IPS DF 19.7 (cell line): ENCODE data around the gene PDGFRB.

Experiments
- DNase-seq: peaks from one replicate; pipeline ENCODE4 v3.0.0-alpha.2; 2013; ENCODE audit warnings: low read depth, low spot score

PDGFRB gene

DNA sequence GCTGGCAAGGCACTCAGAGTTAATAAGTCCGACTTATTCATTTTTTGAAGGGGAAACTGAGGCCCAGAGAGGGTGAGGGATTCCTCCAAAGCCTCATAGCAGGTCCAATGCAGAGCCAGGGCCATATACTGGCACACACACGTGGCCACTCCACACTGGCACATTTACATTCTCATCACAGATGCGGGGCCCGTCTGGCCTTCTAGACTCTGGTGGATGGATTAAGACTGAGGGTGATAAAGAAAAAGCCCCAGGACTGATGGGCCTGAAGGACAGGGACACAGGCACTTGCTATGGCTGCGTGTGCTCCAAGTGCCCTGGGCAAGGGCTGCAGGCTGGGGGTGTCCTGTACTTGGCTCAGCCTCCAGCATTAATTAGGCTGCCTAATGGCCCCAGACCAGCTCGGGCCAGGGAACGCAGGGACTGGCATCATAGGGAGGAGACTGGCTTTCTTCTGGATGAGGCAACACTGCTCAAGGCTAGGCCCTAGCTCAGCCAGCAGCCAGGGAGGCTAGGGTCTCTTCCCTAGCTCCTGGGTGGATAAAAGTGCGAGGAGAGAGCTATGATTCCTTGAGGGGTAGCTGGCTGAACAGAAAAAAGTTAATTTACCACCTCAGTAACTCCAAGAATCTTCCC is 40.8 kb downstream of the PDGFRB start:
- no peak for DNase-seq

DNA sequence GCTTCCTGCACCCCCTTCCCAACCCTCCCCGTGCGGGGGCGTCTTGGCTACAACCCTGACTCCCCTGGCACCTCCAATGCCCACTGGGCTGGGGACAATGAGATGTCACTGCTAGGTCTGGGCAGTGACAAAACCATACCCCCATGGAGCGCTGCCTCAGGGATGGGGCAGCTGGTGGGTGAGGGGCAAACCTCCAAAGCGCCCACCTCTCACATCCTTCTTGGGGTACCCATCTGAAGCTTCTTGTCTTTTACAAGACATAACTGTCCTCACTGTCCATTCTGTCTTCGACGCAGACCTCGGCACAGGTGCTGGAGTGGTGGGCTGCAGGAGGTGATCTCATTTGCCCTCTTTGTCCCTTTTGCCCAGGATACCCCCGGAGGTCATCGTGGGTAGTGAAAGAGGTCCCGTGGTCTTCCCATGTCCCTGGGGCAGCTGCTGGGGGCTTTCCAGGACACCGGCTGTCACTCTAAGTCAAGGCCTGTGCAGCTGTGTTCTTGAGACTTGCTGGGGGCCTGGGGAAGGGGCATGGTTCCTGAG is 41.5 kb downstream of the PDGFRB start:
- no peak for DNase-seq

DNA sequence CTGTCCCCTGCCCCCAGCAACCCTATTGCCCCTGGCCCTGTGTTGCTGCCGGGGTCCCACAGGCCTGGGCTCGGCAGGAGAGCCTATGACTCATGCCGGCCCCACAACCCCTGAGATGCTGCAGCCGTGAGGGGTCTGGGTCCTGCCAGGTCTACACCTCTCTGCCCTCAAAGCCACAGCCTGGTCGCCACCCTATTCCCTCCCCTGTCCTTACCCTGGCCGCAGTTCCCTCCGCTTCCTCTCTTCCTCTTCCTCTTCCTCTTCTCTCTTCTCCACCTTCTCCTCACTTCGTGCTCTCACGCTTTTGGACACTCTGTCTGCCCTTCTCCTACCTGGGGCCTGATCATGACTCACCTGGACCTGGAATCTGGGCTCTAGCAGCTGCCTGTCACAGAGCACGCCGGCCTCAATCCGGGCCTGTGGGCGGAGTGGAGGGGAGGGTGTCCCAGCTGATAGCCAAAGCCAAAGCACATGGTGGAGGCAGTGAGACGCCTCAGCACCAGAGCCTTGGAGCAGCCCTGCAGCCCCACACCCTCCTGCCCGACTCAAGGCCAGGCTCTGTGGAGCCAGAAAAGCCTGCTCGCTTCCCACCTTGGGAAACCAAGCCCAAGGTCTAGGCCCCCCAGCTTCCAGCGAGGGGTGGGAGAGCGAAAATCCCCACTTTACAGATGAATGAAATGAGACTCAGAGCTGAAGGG is 42.4 kb downstream of the PDGFRB start:
- DNase-seq, result no peak

DNA sequence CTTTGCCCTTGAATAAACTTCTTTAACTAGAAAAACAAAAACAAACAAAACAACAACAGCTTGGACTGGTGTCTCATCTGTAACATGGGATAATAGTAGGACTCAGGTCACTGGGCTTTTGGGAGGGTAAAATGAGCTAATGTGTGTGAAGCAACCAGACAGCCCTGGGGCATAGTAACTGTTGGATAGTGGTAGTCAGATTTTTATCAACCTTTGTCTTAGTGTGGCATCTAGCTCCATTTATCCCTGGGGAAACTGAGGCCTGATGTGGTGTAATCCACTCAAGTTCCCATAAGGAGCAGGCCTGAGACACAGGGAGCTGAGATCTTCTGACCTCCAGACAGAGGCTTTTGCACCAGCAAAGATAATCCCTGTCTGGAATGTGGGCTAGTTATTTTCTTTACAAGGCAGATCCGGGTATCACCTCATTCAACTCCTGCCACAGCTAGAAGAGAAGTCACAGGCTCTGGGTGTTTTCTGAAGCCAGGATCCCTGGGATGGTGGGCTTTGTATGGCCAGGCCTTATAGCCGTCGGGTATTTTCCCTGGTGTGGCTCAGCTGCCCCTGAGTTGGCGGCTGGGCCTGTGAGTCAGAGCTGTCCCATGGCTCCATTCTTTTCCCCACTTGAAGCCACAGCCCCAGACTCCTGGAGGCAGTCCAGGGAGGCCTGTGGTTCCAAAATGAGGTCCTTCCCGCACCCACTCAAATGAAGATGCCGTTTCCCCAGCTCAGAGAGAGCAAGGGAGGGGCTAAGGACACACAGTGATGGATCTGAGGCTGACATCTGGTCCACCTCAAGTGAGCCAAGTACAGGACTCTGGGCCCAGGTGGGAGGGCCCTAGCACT is 43.2 kb downstream of the PDGFRB start:
- no peak for DNase-seq

DNA sequence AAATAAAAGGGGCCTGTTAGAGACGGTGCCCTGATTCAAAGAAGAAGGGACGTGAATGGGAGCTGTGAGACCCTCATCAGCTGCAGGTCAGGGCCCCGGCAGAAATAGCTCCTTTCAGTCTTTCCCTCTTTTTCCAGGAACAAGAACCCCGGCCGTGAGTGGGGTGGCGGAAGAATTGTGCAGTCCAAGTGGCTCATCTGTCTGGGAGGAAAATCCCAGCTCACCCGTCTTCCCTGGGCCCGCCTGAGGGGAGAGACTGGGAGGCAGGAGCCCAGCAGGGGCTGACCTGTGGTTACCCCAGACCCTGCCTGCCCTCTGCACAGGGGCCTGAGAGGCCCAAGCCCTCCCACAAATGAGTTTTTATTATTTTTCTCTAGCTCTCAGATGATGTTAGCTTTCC is 44.5 kb downstream of the PDGFRB start:
- no peak for DNase-seq

DNA sequence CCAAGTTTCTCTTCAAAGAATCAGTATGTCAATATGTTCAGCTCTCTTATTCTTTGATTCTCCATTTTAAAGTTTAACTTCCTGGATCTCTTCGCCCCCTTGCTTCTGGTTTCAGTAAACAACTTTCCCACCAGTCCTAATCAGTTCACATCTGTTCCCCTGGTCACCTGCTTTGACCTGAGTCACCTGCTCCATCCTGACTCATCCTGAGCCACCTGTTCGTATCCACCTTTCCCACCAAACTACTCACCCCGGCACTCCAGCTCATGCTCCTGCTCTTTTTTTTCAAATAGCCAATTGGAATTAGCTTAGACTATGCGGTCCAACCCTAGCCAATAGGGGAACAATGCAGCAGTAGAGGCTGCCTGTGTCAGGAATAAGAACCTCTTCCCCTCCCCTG is 45.7 kb downstream of the PDGFRB start:
- no peak for DNase-seq

DNA sequence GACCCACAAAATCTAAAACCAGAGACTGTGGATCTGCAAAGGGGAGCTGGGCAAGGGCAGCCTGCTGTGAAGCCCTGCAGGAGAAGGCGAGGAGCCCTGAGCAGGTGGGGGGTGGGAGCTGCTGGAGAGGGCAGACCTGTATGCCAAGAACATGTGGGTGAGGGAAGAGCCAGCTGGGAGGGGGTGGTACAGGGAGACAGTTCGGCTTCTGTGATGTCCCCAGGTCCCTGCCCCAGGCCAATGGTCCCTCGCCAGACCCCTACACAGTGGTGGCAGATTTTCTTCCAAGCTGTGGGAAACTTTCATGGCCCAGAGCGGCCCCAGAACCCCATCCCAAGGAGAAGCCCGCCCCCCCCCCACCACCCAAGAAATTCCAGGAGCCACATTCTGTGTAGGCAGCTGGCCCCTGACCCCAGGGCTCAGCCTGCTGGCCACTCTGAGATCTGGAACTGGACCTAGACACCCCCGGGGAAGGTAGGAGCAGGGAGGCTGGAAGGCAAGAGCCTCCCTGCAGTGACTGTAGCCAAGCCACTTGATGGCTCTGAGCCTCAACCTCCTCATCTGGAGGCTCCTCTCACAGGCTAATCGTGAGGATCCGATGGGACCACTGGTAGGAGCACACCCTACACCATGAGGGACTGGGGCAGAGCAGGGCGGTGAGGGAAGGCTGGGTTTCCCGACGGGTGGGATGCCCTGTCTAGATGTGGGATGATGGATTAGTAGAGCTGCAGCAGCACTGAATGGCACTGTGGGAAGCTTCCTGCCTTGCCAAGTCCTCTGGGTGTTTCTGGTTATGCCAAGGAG is 46.7 kb downstream of the PDGFRB start:
- no peak for DNase-seq

DNA sequence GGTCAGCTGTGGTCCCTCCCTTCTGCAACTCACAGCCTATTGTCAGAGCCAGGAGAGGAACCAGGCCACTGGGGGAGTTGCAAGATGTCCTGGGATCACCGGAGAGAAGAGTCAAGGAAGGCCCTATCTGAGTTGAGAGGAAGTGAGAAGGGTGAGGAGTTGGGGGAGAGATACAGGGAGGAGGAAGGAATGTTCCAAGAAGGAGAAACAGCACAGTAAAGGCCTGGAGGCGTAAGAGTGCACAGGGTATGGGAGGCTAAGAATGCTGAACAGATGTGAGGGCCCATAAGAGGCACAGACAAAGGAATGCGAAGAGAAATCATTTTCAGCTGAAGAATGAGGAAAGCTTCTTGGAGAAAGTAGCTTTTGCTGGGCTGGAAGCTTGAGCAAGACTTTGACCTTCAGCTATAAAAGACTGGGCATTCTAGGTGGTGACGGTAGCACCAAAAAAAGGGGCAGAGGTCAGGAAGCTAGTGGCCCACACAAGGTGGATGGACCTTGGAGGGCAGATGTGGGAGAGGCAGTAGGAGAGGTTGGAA is 47.7 kb downstream of the PDGFRB start:
- no peak for DNase-seq

DNA sequence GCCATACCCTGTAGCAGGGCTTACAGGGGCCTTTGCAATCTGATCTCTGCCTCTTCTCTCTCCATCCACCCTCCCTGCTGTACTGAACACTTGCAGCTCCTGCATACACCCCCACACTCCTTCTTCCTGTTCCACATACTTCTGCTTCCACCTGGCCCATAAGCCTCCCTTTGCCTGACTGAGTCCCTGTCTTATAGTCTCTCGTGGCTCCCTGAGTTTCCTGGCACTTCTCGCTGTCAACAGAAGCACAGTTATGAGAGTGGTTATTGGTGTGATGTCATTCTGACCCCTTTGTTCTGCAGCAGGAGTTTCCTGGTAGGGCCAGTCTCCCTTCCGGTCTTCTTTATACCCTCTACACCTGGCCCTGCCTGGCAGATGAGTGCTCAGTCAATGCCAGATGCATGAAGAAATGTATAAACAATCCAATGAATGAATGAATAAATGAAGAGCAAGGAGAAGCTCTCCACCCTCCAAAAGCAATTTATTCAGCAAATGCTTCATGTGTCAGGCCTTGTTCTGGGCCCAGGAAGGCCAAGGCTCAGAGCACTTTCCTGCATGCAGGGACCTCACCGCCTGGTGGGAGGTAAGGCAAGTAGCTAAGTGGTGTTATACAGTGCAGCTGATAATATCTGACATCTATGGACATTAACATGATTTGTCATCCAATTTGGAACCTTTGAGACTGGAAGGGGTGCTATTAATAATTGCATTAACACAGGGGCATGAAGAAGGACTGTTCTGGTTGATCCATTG is 48.8 kb downstream of the PDGFRB start:
- DNase-seq, result no peak

DNA sequence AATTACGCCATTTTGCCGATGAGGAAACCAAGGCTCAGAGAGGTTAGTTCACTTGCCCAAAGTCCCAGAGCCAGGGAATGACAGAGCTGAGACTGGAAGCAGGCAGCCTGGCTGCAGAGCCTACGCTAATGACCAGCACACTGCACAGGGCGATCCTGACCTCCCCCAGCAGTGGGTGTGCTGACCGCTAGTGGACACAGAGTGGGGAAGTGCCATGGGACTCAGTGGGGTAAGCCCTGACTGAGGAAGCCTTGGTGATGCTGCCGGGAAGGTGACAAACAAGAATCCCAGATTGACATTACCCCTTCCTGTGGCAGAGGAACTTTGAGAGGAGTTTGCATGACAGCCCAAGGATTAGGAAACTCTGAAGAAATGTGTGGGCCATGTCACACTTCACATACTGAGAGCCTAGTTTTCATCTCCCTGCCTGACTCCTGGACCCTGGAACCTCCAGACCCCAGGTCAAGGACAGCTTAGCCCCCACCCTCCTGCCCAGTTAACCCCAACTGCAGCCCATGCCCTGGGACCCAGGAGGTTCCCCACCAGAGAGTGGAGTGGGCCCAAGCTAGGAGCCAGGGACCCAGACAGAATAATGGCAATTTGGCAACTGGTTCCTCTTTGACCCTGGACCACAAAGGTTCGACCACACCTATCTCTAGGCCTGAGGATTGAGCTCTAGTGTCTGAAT is 49.6 kb downstream of the PDGFRB start:
- DNase-seq, result no peak

DNA sequence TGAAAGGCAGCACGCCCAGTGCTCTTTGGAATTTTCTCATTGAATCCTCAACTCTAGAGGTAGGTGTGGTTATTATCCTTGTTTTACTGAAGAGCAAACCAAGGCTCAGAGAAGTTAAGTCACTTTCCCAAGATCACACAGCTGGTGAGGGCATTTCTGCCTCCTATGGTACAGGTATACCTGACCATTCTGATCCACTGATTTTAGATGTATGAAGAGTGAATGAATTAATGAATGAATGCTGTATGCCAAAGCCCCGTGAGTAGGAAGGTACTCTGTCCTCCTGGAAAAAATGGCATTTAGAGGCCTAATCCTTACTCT is 51.1 kb downstream of the PDGFRB start:
- DNase-seq, result no peak

DNA sequence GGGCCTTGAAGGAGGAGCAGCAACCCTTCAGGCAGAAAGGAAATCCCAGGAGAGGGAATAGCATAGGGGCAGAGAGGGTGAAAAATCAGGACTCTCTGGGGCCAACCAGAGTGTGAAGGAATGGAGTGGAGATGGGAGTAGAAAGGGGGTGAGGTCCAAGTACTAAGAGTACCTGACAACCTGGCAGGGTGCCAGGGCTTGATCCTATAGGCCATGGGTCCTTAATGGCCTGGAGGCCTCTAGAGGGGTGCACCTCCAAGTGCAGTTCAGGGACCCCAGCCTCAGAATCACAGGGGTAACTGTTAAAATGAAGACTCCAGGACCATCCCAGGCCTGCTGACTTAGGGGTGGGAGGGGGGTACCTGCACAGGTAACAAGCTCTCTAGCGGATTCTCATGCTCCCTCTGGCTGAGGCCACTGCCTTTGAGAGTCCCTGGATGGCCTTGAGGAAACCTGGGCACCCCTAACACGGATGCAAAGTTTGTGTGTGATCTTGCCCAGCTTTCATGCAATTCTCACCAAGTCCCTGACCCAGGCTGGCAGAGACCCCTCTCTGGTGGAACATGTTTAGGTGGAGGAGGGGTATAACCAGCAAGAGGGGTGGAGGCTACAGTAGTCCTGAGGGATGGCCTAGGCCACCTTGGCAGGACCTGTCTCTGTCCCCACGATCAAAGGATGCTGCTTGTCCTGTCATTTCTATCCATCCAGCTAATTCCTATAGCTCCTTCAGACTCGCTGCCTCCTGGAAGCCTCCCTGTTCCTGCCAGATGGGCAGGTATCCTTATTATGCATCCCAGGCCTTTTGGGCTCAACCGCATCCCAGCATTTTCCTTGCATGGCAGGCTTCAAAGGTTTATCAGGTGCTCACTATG is 51.7 kb downstream of the PDGFRB start:
- DNase-seq, result no peak

DNA sequence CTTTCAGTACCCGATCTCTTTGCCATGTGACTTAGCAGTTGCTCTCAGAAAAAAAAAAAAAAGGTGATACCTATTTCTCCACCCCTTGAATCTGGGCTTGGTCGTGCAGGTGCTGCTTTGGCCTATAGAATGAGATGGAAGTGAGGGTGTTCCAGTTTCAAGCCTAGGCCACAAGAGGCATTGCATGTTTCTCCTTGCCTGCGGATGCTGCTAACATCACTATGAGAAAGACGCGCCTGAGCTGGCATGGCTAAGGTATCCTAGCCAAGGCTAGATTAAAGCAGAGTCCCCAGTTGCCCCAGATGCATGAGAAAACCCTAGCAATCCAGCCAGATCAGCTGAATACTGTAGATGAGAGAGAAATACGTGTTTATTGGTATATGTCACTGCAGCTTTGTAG is 54.6 kb downstream of the PDGFRB start:
- no peak for DNase-seq

DNA sequence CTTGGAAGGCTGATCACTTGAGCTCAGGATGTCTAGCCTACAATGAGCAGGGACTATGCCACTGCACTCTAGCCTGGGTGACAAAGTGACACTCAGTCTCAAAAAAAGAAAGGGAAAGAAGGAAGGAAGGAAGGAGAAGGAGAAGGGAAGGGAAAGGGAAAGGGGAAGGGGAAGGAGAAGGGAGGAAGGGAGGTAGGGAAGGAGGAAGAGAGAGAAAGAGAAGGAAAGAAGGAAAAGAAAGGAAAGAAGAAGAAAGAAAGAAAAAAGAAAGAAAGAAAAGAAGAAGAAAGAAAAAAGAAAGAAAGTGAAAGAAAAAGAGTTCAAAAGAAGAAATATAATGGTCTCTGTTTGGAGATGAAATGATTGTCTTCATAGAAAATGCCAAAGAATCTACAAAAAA is 58.5 kb downstream of the PDGFRB start:
- DNase-seq, result no peak

DNA sequence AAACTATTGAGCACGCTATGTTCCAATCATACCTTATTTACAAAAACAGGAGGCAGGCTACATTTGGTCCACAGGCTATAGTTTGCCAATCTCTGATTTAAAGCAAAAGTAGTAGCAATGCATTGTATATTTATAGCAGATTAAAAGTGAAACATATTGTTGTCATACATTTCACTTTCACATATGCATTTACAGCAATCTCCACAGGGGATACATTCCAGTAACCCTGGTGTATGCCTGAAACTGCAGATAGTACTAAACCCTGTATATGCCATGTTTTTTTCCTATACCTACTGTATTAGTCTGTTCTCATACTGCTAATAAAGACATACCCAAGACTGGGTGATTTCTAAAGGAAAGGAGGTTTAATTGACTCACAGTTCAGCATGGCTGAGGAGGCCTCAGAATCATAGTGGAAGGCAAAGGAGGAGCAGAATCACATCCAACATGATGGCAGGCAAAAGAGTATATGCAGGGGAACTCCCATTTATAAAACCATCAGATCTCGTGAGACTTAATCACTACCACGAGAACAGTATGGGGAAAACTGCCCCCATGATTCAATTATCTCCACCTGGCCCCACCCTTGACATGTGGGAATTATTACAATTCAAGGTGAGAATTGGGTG is 63.4 kb downstream of the PDGFRB start:
- DNase-seq, result no peak

DNA sequence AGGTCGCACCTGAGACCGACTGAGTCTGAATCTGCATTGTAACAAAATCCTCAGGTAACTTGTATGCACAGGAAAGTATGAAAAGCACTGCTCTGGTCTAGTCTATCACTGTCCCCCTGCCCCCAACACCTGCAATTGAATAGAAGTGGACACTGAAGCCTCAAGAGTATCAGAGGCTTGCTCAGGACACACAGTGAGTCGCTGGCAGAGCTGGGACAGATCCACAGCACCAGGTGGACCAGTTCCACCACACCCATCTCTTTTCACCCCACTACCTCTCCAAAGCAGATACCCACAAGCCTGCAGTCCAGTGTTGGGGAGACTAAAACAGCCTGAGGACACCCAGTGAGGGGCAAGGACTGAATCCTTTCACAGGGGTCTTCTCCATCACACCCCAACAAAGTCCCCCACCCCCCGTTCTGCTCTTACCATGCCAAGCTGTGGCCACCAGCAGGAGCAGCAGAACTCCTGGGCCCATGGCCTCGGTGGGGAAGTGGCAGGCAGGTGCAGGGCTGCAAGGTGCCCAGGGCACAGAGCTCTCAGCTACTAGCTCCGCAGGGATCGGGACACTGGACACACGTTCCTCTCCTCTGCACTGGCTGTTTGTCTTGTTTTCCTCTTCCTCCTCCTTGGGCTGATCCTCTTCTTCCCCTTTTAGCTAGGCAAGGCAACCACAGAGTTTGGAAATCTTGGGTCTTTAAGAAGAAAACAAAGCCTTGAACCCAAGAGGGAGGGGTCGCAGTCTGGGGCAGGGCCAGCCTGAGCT is 69.5 kb downstream of the PDGFRB start, which contains the start of gene CSF1R:
Gene CSF1R, minus strand, starts transcription at position 605 of the 766 bp plus-strand sequence. Its CDS starts 127 bp downstream, at position 478.
- no peak for DNase-seq

DNA sequence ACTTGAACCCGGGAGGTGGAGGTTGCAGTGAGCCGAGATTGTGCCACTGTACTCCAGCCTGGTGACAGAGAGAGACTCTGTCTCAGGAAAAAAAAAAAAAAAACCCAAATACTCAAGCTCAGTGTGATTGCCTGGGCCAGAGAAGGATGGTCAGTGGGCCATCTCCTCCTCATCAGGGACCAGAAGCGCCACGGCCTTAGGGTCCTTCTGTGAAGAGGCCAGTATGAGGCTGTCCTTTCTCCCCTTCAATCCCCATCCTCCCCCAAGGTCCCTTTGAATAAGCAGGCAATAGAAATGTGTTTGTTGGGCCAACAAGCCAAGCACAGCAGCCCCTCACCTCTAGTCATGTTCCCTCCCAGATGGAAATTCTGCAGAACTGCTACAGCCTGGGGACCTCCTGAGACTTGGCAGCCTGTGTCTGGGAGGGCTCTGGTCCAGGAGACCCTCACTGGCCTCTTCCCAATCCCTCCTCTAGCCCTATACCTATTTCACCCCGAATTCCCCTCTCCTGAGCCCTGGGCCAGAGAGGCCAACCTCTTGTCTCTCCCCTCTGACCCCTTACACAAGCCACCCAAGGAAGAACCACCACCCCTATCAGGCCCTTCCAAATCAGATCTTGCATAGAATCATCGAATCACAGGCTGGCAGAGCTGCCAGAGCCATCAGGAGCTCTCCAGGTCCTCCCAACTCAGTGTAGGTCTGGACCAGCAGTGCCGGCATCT is 70.3 kb downstream of the PDGFRB start:
- no peak for DNase-seq
